Measurements from ENCODE around the gene SPEM1. TPM values are rescaled to one million over a fixed set of nuclear protein-coding genes. Genes with fewer than 3 reads are reported as not detected.

SPEM1 gene
- total and polyA plus RNA-seq, 2 donors (not counting 1 experiment from before 2014, with no cell fraction given) = not detected

DNA sequence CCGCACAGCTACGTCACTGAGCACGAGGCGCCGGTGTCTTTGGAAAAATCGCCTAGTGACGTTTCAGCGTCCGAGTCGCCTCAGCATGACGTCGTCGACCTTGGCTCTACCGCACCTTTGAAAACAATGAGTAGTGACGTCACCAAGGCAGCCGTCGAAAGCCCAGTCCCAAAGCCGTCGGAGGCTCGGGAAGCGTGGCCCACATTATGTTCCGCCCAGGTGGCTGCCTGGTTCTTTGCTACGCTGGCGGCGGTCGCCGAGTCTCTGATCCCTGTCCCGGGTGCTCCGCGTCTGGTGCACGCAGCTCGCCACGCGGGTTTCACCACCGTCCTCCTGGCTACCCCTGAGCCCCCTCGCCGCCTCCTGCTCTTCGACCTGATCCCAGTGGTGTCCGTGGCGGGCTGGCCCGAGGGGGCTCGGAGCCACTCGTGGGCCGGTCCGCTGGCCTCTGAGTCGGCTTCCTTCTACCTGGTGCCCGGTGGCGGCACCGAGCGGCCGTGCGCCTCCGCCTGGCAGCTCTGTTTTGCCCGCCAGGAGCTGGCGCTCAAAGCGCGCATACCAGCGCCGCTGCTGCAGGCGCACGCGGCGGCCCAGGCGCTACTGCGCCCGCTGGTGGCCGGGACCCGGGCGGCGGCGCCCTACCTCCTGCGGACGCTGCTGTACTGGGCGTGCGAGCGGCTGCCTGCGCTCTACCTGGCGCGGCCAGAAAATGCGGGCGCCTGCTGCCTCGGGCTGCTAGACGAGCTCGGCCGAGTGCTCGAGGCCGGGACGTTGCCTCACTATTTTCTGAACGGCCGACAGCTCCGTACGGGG is 16.6 kb downstream of the SPEM1 start:
- POLR2A ChIA-PET = interaction anchor here (0.8 to 3.2 kb wide), 13 partner anchors 33 to 250 kb away, joined by 3 to 27 read pairs (median 3); partner anchors contain the start of genes GPS2, POLR2A, SENP3 and SLC35G6
- H3K27me3 Mint-ChIP-seq = peaks cover 32% of the 10 kb centered on the region
- DNase-seq = peak; percentile 87
- H3K4me1 Mint-ChIP-seq = peaks cover 48% of the 10 kb centered on the region
- H3K9ac ChIP-seq (ENCODE audit: low read length) = peak overlapping the region; percentile 81
- H3K27ac Mint-ChIP-seq = peak overlapping the region; percentile 94
- 21% methylated on average over 92 of the region's 92 CpGs for WGBS (ENCODE audit: insufficient coverage)
- peak overlapping the region; percentile 93 for H3K4me2 ChIP-seq (replicated peaks; ENCODE audit: low read depth, low read length, poor library complexity, severe bottlenecking)
- CTCF ChIA-PET = interaction anchor here (0.6 to 4.2 kb wide), 45 partner anchors 9 to 251 kb away, joined by 3 to 43 read pairs (median 5); partner anchors contain the start of genes ACAP1, CD68, CHRNB1 and MPDU1
- H3K4me1 ChIP-seq (ENCODE audit: control insufficient read depth in 2 of 2, insufficient read depth in 2 of 2, low read length in 2 of 2) = peaks cover 51 to 53% of the 10 kb centered on the region in 2 donors
- no peak overlapping the region for H2AFZ ChIP-seq (ENCODE audit: insufficient read depth, low read depth, low read length, poor library complexity, severe bottlenecking)
- peak overlapping the region; percentile 12 to 80 for H3K27ac ChIP-seq (ENCODE audit: low read length in 2 of 2)
- peaks cover 27% of the 10 kb centered on the region for H3K79me2 ChIP-seq (ENCODE audit: control insufficient read depth, insufficient read depth, low read length)
- intact Hi-C loops (cut with micrococcal nuclease) = loop anchor here (5.0 kb wide), 2 partner anchors 399 to 1949 kb away; partner anchors contain the start of genes DERL2, MIS12 and SLC16A13
- H4K20me1 ChIP-seq (ENCODE audit: control insufficient read depth, insufficient read depth, low read length, poor library complexity, severe bottlenecking) = peaks cover 49% of the 10 kb centered on the region
- peak overlapping the region; percentile 96 for H3K4me3 Mint-ChIP-seq
- H3K4me3 ChIP-seq (ENCODE audit: control extremely low read depth in 1 of 5, extremely low read depth in 1 of 5, insufficient read depth in 1 of 5, low read depth in 2 of 5, low read length in 4 of 5) = peak overlapping the region in 4 of 5 experiments; percentile 77 to 85 (median 79)
- H3K9me3 ChIP-seq (ENCODE audit: control extremely low read depth in 1 of 3, control insufficient read depth in 2 of 3, insufficient read depth in 1 of 3, low read length in 2 of 3) = peaks cover 0 to 34% (median 0%) of the 10 kb centered on the region in 3 donors
- H3K9me3 Mint-ChIP-seq (ENCODE audit: insufficient read depth) = no peaks in the 10 kb centered on the region
- H3K27me3 ChIP-seq (replicated peaks in 1 of 4; ENCODE audit: control extremely low read depth in 1 of 4, control insufficient read depth in 3 of 4, insufficient read depth in 4 of 4, low read length in 3 of 4) = peaks cover 0 to 39% (median 28%) of the 10 kb centered on the region in 4 experiments
- ATAC-seq (ENCODE audit: low read depth) = peak; percentile 52
- H3K36me3 ChIP-seq (replicated peaks in 1 of 2; ENCODE audit: control extremely low read depth in 1 of 2, control insufficient read depth in 1 of 2, extremely low read depth in 1 of 2, insufficient read depth in 2 of 2, low read length in 1 of 2) = no peaks in the 10 kb centered on the region
- TF ChIP-seq, protein P1, sequence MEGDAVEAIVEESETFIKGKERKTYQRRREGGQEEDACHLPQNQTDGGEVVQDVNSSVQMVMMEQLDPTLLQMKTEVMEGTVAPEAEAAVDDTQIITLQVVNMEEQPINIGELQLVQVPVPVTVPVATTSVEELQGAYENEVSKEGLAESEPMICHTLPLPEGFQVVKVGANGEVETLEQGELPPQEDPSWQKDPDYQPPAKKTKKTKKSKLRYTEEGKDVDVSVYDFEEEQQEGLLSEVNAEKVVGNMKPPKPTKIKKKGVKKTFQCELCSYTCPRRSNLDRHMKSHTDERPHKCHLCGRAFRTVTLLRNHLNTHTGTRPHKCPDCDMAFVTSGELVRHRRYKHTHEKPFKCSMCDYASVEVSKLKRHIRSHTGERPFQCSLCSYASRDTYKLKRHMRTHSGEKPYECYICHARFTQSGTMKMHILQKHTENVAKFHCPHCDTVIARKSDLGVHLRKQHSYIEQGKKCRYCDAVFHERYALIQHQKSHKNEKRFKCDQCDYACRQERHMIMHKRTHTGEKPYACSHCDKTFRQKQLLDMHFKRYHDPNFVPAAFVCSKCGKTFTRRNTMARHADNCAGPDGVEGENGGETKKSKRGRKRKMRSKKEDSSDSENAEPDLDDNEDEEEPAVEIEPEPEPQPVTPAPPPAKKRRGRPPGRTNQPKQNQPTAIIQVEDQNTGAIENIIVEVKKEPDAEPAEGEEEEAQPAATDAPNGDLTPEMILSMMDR (IDR thresholded peaks at IDR 0.05) = peak; percentile 82
- TF ChIP-seq EZH2 (IDR thresholded peaks at IDR 0.05; ENCODE audit: borderline replicate concordance, insufficient read depth, low read depth, low read length, poor library complexity, severe bottlenecking) = no peak

Measured in B cell (primary cell).